Measurements from ENCODE around the gene BECN2.

Gene BECN2

GRCh38 chr1:241990040-241990439 is 32.5 kb downstream of the BECN2 start:
- Histone ChIP-seq H3K27me3 (ENCODE audit: low read depth, low read length) (no peaks in the 10 kb centered on the region), H2AFZ (ENCODE audit: low read depth, low read length) (no peak overlapping the region), H3K4me3 (ENCODE audit: low read length) (no peak overlapping the region), H3K9me3 (ENCODE audit: insufficient read depth, low read length) (no peaks in the 10 kb centered on the region), H3K27ac (ENCODE audit: low read length) (no peak overlapping the region), H3K79me2 (ENCODE audit: low read length) (no peaks in the 10 kb centered on the region), H3K4me1 (ENCODE audit: low read length) (no peaks in the 10 kb centered on the region), H4K20me1 (ENCODE audit: insufficient read depth, low read length) (no peaks in the 10 kb centered on the region), H3K4me2 (ENCODE audit: low read length) (no peak overlapping the region), H3K9ac (ENCODE audit: low read length) (no peak overlapping the region), H3K36me3 (replicated peaks; ENCODE audit: low read depth, low read length) (no peaks in the 10 kb centered on the region)
- no peak for TF ChIP-seq EZH2phosphoT487 (IDR thresholded peaks at IDR 0.05; ENCODE audit: low read depth)
- TF ChIP-seq CTCF (IDR thresholded peaks at IDR 0.05; ENCODE audit: low read depth, low read length), result no peak

GRCh38 chr1:241992734-241993133 is 35.2 kb downstream of the BECN2 start:
- Histone ChIP-seq H3K79me2 (ENCODE audit: low read length) (no peaks in the 10 kb centered on the region), H3K9me3 (ENCODE audit: insufficient read depth, low read length) (no peaks in the 10 kb centered on the region), H4K20me1 (ENCODE audit: insufficient read depth, low read length) (no peaks in the 10 kb centered on the region), H3K9ac (ENCODE audit: low read length) (no peak overlapping the region), H3K4me3 (ENCODE audit: low read length) (no peak overlapping the region), H3K36me3 (replicated peaks; ENCODE audit: low read depth, low read length) (no peaks in the 10 kb centered on the region), H3K27me3 (ENCODE audit: low read depth, low read length) (no peaks in the 10 kb centered on the region), H3K27ac (ENCODE audit: low read length) (no peak overlapping the region), H3K4me2 (ENCODE audit: low read length) (no peak overlapping the region), H2AFZ (ENCODE audit: low read depth, low read length) (no peak overlapping the region), H3K4me1 (ENCODE audit: low read length) (no peaks in the 10 kb centered on the region)
- no peak for TF ChIP-seq CTCF (IDR thresholded peaks at IDR 0.05; ENCODE audit: low read depth, low read length)
- TF ChIP-seq EZH2phosphoT487 (IDR thresholded peaks at IDR 0.05; ENCODE audit: low read depth), result no peak

DNA sequence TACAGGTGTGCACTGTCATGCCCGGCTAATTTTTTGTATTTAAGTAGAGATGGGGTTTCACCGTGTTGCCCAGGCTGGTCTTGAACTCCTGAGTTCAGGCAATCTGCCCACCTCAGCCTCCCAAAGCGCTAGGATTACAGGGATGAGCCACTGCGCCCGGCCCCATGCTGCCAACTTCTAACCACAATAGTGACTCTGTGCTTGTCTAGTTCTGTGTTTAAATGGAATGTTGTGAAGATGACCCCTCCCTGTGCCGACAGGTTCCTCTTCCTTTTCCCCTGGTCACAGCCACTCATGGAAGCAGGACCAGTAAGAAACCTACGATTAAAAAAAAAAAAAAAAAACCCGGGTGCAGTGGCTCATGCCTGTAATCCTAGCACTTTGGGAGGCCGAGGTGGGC is 36.6 kb downstream of the BECN2 start:
- no peaks in the 10 kb centered on the region for H3K27me3 ChIP-seq (ENCODE audit: low read depth, low read length)
- no peak overlapping the region for H3K27ac ChIP-seq (ENCODE audit: low read length)
- no peaks in the 10 kb centered on the region for H3K9me3 ChIP-seq (ENCODE audit: insufficient read depth, low read length)
- H4K20me1 ChIP-seq (ENCODE audit: insufficient read depth, low read length), result no peaks in the 10 kb centered on the region
- no peaks in the 10 kb centered on the region for H3K79me2 ChIP-seq (ENCODE audit: low read length)
- H3K4me1 ChIP-seq (ENCODE audit: low read length), result no peaks in the 10 kb centered on the region
- no peak overlapping the region for H3K9ac ChIP-seq (ENCODE audit: low read length)
- no peak overlapping the region for H3K4me3 ChIP-seq (ENCODE audit: low read length)
- TF ChIP-seq EZH2phosphoT487 (IDR thresholded peaks at IDR 0.05; ENCODE audit: low read depth), result no peak
- no peak for TF ChIP-seq CTCF (IDR thresholded peaks at IDR 0.05; ENCODE audit: low read depth, low read length)
- no peak overlapping the region for H3K4me2 ChIP-seq (ENCODE audit: low read length)
- H3K36me3 ChIP-seq (replicated peaks; ENCODE audit: low read depth, low read length), result no peaks in the 10 kb centered on the region
- H2AFZ ChIP-seq (ENCODE audit: low read depth, low read length), result no peak overlapping the region

- no peaks in the 10 kb centered on the region for H3K27me3 ChIP-seq (ENCODE audit: low read depth, low read length)
- no peaks in the 10 kb centered on the region for H4K20me1 ChIP-seq (ENCODE audit: insufficient read depth, low read length)
- no peaks in the 10 kb centered on the region for H3K4me1 ChIP-seq (ENCODE audit: low read length)
- H3K79me2 ChIP-seq (ENCODE audit: low read length), result no peaks in the 10 kb centered on the region
- TF ChIP-seq CTCF (IDR thresholded peaks at IDR 0.05; ENCODE audit: low read depth, low read length) (no peak), EZH2phosphoT487 (IDR thresholded peaks at IDR 0.05; ENCODE audit: low read depth) (no peak)
- H3K4me2 ChIP-seq (ENCODE audit: low read length), result no peak overlapping the region
- H2AFZ ChIP-seq (ENCODE audit: low read depth, low read length), result no peak overlapping the region
- H3K9me3 ChIP-seq (ENCODE audit: insufficient read depth, low read length), result no peaks in the 10 kb centered on the region
- no peaks in the 10 kb centered on the region for H3K36me3 ChIP-seq (replicated peaks; ENCODE audit: low read depth, low read length)
- H3K4me3 ChIP-seq (ENCODE audit: low read length), result no peak overlapping the region
- H3K9ac ChIP-seq (ENCODE audit: low read length), result no peak overlapping the region
- H3K27ac ChIP-seq (ENCODE audit: low read length), result no peak overlapping the region
These were observed 39.9 kb downstream of the BECN2 start for GRCh38 chr1:241997401-241997998.
